Neuron (in vitro differentiated cells): ENCODE data around the gene TMEM132E.

ENCODE experiments used
- H2AFZ ChIP-seq: one replicate; pipeline ENCODE4 v1.6.1; 2013; ENCODE audit warnings: low read depth, mild to moderate bottlenecking, inconsistent platforms, low read length, moderate library complexity
- H3K27me3 ChIP-seq: one replicate; pipeline ENCODE4 v1.6.1; 2013; ENCODE audit warnings: low read length; ENCODE audit not compliant: insufficient read depth
- H3K36me3 ChIP-seq: one replicate; pipeline ENCODE4 v1.6.1; 2013; ENCODE audit warnings: low read length; ENCODE audit not compliant: insufficient read depth
- H3K4me1 ChIP-seq: one replicate; pipeline ENCODE4 v1.6.1; 2013; ENCODE audit warnings: low read length; ENCODE audit not compliant: insufficient read depth
- H3K4me3 ChIP-seq: 2 replicates; pipeline ENCODE4 v1.5.1; 2013; ENCODE audit warnings: mild to moderate bottlenecking, low read length, moderate library complexity
- H3K9me3 ChIP-seq: one replicate; pipeline ENCODE4 v1.6.1; 2013; ENCODE audit warnings: low read length

The TMEM132E gene

GRCh38 chr17:34575182-34575581, 4.2 kb upstream of the TMEM132E start:
- Histone ChIP-seq H3K4me1 (no peaks in the 10 kb centered on the region), H3K9me3 (no peaks in the 10 kb centered on the region), H3K27me3 (peaks cover 45% of the 10 kb centered on the region), H3K4me3 (no peak overlapping the region), H3K36me3 (no peaks in the 10 kb centered on the region), H2AFZ (no peak overlapping the region)

GRCh38 chr17:34578016-34578415, 1.4 kb upstream of the TMEM132E start:
- no peak overlapping the region for H2AFZ ChIP-seq
- H3K27me3 ChIP-seq, result peaks cover 73% of the 10 kb centered on the region
- no peak overlapping the region for H3K4me3 ChIP-seq

GRCh38 chr17:34578656-34579016, 746 bp upstream of the TMEM132E start:
- no peaks in the 10 kb centered on the region for H3K4me1 ChIP-seq
- peak overlapping the region; percentile 43 for H3K4me3 ChIP-seq
- H2AFZ ChIP-seq, result no peak overlapping the region

More at GRCh38 chr17:34578016-34578415, 1.4 kb upstream of the TMEM132E start:
- Histone ChIP-seq H3K36me3 (no peaks in the 10 kb centered on the region), H3K4me1 (no peaks in the 10 kb centered on the region), H3K9me3 (no peaks in the 10 kb centered on the region)

GRCh38 chr17:34579979-34580684, 750 bp downstream of the TMEM132E start:
- Histone ChIP-seq H2AFZ (peak overlapping the region; percentile 97), H3K4me1 (no peaks in the 10 kb centered on the region), H3K36me3 (no peaks in the 10 kb centered on the region), H3K9me3 (no peaks in the 10 kb centered on the region), H3K4me3 (no peak overlapping the region), H3K27me3 (peaks cover 94% of the 10 kb centered on the region)

More at GRCh38 chr17:34578656-34579016, 746 bp upstream of the TMEM132E start:
- Histone ChIP-seq H3K36me3 (no peaks in the 10 kb centered on the region), H3K27me3 (peaks cover 80% of the 10 kb centered on the region), H3K9me3 (no peaks in the 10 kb centered on the region)

- Histone ChIP-seq H3K27me3 (peaks cover 95% of the 10 kb centered on the region), H3K9me3 (no peaks in the 10 kb centered on the region), H3K4me1 (no peaks in the 10 kb centered on the region), H3K36me3 (no peaks in the 10 kb centered on the region), H2AFZ (peak overlapping the region; percentile 55), H3K4me3 (no peak overlapping the region)
Measured at GRCh38 chr17:34580685-34581445, 1.5 kb downstream of the TMEM132E start.

- Histone ChIP-seq H3K4me1 (no peaks in the 10 kb centered on the region), H2AFZ (peak overlapping the region; percentile 55), H3K36me3 (no peaks in the 10 kb centered on the region), H3K9me3 (no peaks in the 10 kb centered on the region), H3K27me3 (peaks cover 91% of the 10 kb centered on the region), H3K4me3 (no peak overlapping the region)
Measured at GRCh38 chr17:34581446-34582184, 2.2 kb downstream of the TMEM132E start.

GRCh38 chr17:34582185-34582900, 3.0 kb downstream of the TMEM132E start:
- Histone ChIP-seq H2AFZ (no peak overlapping the region), H3K4me3 (no peak overlapping the region), H3K36me3 (no peaks in the 10 kb centered on the region), H3K4me1 (no peaks in the 10 kb centered on the region), H3K27me3 (peaks cover 83% of the 10 kb centered on the region), H3K9me3 (no peaks in the 10 kb centered on the region)

GRCh38 chr17:34582901-34583245, 3.5 kb downstream of the TMEM132E start:
- no peaks in the 10 kb centered on the region for H3K36me3 ChIP-seq
- no peaks in the 10 kb centered on the region for H3K9me3 ChIP-seq
- no peaks in the 10 kb centered on the region for H3K4me1 ChIP-seq
- H2AFZ ChIP-seq, result no peak overlapping the region
- H3K27me3 ChIP-seq, result peaks cover 81% of the 10 kb centered on the region
- H3K4me3 ChIP-seq, result no peak overlapping the region

- no peaks in the 10 kb centered on the region for H3K9me3 ChIP-seq
- no peak overlapping the region for H3K4me3 ChIP-seq
- H3K36me3 ChIP-seq, result no peaks in the 10 kb centered on the region
- no peaks in the 10 kb centered on the region for H3K4me1 ChIP-seq
- H3K27me3 ChIP-seq, result peaks cover 73% of the 10 kb centered on the region
- no peak overlapping the region for H2AFZ ChIP-seq
Measured at GRCh38 chr17:34584805-34585416, 5.5 kb downstream of the TMEM132E start.

- Histone ChIP-seq H3K36me3 (no peaks in the 10 kb centered on the region), H3K4me1 (no peaks in the 10 kb centered on the region), H3K9me3 (no peaks in the 10 kb centered on the region), H3K27me3 (peaks cover 61% of the 10 kb centered on the region), H3K4me3 (no peak overlapping the region), H2AFZ (no peak overlapping the region)
Measured at GRCh38 chr17:34586346-34586846, 7.0 kb downstream of the TMEM132E start.

- Histone ChIP-seq H2AFZ (no peak overlapping the region), H3K4me3 (no peak overlapping the region), H3K36me3 (no peaks in the 10 kb centered on the region), H3K27me3 (peaks cover 42% of the 10 kb centered on the region), H3K4me1 (no peaks in the 10 kb centered on the region), H3K9me3 (no peaks in the 10 kb centered on the region)
Measured at GRCh38 chr17:34588266-34588665, 8.9 kb downstream of the TMEM132E start.

- Histone ChIP-seq H3K27me3 (peaks cover 32% of the 10 kb centered on the region), H3K4me1 (no peaks in the 10 kb centered on the region), H3K9me3 (no peaks in the 10 kb centered on the region)
Measured at GRCh38 chr17:34589120-34589965, 10.0 kb downstream of the TMEM132E start.

More at GRCh38 chr17:34589120-34589965, 10.0 kb downstream of the TMEM132E start:
- Histone ChIP-seq H2AFZ (no peak overlapping the region), H3K4me3 (no peak overlapping the region), H3K36me3 (no peaks in the 10 kb centered on the region)
